Measurements from ENCODE around the gene ZKSCAN1. TPM values are rescaled to one million over a fixed set of nuclear protein-coding genes. Genes with fewer than 3 reads are reported as not detected.

Gene ZKSCAN1
- total and polyA plus RNA-seq, 2 experiments from 2014 or later, result 22.3 to 33.7 TPM

GRCh38 chr7:100049441-100050291, 34.3 kb downstream of the ZKSCAN1 start, which contains the start of gene ZSCAN21:
Gene ZSCAN21, plus strand, starts transcription at chr7:100049774. Its CDS starts 7,233 bp downstream, at chr7:100057007.
- H3K9me3 ChIP-seq (ENCODE audit: low read depth), result no peaks in the 10 kb centered on the region
- H3K4me1 ChIP-seq (ENCODE audit: low read depth), result peaks cover 3% of the 10 kb centered on the region
- peak; percentile 29 for TF ChIP-seq CTCF (IDR thresholded peaks at IDR 0.05; ENCODE audit: low read depth, low read length)
- peak within 1 kb of the TSS; percentile 96 for H3K27ac ChIP-seq
- no peaks in the 10 kb centered on the region for H3K27me3 ChIP-seq
- peak within 1 kb of the TSS; percentile 95 for H3K4me3 ChIP-seq
- H3K36me3 ChIP-seq, result no peaks in the 10 kb centered on the region
- DNase-seq (ENCODE audit: low read depth in 1 of 2, low spot score in 1 of 2), result peak; percentile 86 to 88

DNA sequence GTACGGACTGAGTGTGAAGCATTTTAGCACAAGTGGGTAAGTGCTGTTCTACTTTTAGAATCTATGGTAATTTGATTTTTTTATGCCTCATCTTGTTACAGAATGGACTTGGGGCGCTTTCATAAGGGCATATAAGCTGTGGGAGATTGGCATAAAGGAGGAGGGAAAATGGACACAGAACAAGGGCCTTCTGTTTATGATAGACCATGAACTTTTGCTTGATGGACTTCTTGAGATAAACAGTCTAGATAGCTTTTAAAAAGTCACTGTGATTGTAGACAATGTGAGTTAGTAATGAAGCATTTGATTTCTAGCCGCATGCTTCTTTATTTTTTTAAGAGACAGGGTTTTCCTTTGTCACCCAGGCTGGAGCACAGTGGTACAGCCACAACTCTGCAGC, 36.2 kb downstream of the ZKSCAN1 start:
- Histone ChIP-seq H3K4me3 (no peak overlapping the region), H3K36me3 (peaks cover 2% of the 10 kb centered on the region), H3K27ac (no peak overlapping the region), H3K9me3 (ENCODE audit: low read depth) (no peaks in the 10 kb centered on the region), H3K4me1 (ENCODE audit: low read depth) (peaks cover 3% of the 10 kb centered on the region), H3K27me3 (no peaks in the 10 kb centered on the region)
- DNase-seq (ENCODE audit: low read depth in 1 of 2, low spot score in 1 of 2), result no peak
- no peak for TF ChIP-seq CTCF (IDR thresholded peaks at IDR 0.05; ENCODE audit: low read depth, low read length)

GRCh38 chr7:100053215-100053614, 37.8 kb downstream of the ZKSCAN1 start:
- peak; percentile 35 to 78 for DNase-seq (ENCODE audit: low read depth in 1 of 2, low spot score in 1 of 2)
- Histone ChIP-seq H3K27me3 (no peaks in the 10 kb centered on the region), H3K27ac (no peak overlapping the region)

DNA sequence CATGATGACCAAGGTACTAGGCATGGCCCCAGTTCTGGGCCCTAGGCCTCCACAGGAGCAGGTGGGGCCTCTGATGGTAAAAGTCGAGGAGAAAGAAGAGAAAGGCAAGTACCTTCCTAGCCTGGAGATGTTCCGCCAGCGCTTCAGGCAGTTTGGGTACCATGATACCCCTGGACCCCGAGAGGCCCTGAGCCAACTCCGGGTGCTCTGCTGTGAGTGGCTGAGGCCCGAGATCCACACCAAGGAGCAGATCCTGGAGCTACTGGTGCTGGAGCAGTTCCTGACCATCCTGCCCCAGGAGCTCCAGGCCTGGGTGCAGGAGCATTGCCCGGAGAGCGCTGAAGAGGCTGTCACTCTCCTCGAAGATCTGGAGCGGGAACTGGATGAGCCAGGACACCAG, 41.6 kb downstream of the ZKSCAN1 start:
- Histone ChIP-seq H3K27ac (no peak overlapping the region), H3K27me3 (no peaks in the 10 kb centered on the region), H3K9me3 (ENCODE audit: low read depth) (no peaks in the 10 kb centered on the region), H3K36me3 (peaks cover 25% of the 10 kb centered on the region), H3K4me1 (ENCODE audit: low read depth) (no peaks in the 10 kb centered on the region), H3K4me3 (no peak overlapping the region)
- TF ChIP-seq CTCF (IDR thresholded peaks at IDR 0.05; ENCODE audit: low read depth, low read length), result no peak
- no peak for DNase-seq (ENCODE audit: low read depth in 1 of 2, low spot score in 1 of 2)

More at GRCh38 chr7:100053215-100053614, 37.8 kb downstream of the ZKSCAN1 start:
- peak; percentile 22 for TF ChIP-seq CTCF (IDR thresholded peaks at IDR 0.05; ENCODE audit: low read depth, low read length)
- peaks cover 3% of the 10 kb centered on the region for H3K4me1 ChIP-seq (ENCODE audit: low read depth)
- H3K9me3 ChIP-seq (ENCODE audit: low read depth), result no peaks in the 10 kb centered on the region
- peaks cover 18% of the 10 kb centered on the region for H3K36me3 ChIP-seq
- H3K4me3 ChIP-seq, result no peak overlapping the region

DNA sequence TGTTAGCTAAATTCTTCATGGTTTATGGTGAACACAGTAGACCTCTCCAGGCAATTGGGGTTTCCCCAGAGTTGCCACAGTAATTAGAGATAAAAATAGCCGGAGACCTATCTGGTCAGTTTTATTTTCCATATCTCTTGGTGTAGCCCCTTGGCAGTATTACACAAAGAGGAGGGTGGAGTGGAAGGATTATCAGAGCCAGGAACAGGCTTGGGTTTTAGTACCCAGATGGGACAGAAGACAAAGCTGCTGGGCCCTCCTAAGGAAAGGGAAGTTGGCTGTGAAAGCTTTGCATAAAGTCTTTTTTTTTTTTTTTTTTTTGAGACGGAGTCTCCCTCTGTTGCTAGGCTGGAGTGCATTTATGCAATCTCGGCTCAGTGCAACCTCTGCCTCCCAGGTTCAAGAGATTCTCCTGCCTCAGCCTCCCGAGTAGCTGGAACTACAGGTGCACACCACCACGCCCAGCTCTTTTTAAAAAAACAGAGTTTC, 43.9 kb downstream of the ZKSCAN1 start:
- H3K4me3 ChIP-seq, result no peak overlapping the region
- no peaks in the 10 kb centered on the region for H3K27me3 ChIP-seq
- no peak overlapping the region for H3K27ac ChIP-seq
- peaks cover 32% of the 10 kb centered on the region for H3K36me3 ChIP-seq
- no peaks in the 10 kb centered on the region for H3K4me1 ChIP-seq (ENCODE audit: low read depth)
- TF ChIP-seq CTCF (IDR thresholded peaks at IDR 0.05; ENCODE audit: low read depth, low read length), result no peak
- H3K9me3 ChIP-seq (ENCODE audit: low read depth), result no peaks in the 10 kb centered on the region
- DNase-seq (ENCODE audit: low read depth in 1 of 2, low spot score in 1 of 2), result no peak

Measured in cardiac muscle cell (in vitro differentiated cells and primary cell).